GM10248 (cell line): ENCODE measurements around the gene PDGFD.

Experiments used
- CTCF ChIA-PET: fragments of 300-600 bp; sonication (Branson Sonifier 250); formaldehyde crosslinking; extraction: SDS; loops from one replicate; lab custom pipeline; 2021; ENCODE audit warnings: antibody characterized with exemption; lab: Yijun Ruan, JAX
- POLR2A ChIA-PET: fragments of 350-650 bp; sonication (Branson Sonifier 250); formaldehyde crosslinking; extraction: SDS; loops from one replicate; lab custom pipeline; 2020; ENCODE audit warnings: antibody characterized with exemption; lab: Yijun Ruan, JAX
- DNase-seq: peaks from one replicate; pipeline ENCODE4 v3.0.0; 2012; ENCODE audit errors: extremely low spot score
- CTCF ChIP-seq: IDR thresholded peaks from 2 replicates; pipeline ENCODE4 v1.5.1; 2012; ENCODE audit warnings: mild to moderate bottlenecking, low read depth; ENCODE audit errors: extremely low read depth, missing control alignments, control extremely low read depth

The PDGFD gene

GRCh38 chr11:103949781-103950180, 214.2 kb downstream of the PDGFD start:
- POLR2A ChIA-PET: no interaction called here
- TF ChIP-seq CTCF: no peak
- CTCF ChIA-PET: no interaction called here
- DNase-seq: no peak

GRCh38 chr11:103948187-103948763, 215.7 kb downstream of the PDGFD start:
- CTCF ChIA-PET: no interaction called here
- TF ChIP-seq CTCF: no peak
- POLR2A ChIA-PET: no interaction called here
- DNase-seq: no peak

DNA sequence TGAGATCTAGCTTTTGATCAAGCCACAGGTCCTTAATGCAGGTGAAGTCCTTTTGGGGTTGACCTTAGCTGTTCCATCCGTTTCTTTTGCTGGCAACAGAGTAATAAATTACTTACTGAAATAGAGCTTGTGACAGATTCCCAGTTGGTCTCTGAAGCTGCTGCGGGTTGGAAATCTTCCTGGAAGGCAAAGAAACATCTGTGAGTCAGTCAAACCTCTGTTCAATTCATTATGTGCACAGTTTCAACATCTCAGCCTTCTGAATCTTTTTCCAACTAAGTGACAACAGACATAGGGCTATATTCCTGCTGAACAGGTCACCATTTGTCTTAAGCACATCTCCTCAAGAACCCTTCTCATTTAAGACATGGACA, 216.4 kb downstream of the PDGFD start:
- CTCF ChIA-PET: no interaction called here
- DNase-seq: no peak
- no peak for TF ChIP-seq CTCF
- POLR2A ChIA-PET: no interaction called here

DNA sequence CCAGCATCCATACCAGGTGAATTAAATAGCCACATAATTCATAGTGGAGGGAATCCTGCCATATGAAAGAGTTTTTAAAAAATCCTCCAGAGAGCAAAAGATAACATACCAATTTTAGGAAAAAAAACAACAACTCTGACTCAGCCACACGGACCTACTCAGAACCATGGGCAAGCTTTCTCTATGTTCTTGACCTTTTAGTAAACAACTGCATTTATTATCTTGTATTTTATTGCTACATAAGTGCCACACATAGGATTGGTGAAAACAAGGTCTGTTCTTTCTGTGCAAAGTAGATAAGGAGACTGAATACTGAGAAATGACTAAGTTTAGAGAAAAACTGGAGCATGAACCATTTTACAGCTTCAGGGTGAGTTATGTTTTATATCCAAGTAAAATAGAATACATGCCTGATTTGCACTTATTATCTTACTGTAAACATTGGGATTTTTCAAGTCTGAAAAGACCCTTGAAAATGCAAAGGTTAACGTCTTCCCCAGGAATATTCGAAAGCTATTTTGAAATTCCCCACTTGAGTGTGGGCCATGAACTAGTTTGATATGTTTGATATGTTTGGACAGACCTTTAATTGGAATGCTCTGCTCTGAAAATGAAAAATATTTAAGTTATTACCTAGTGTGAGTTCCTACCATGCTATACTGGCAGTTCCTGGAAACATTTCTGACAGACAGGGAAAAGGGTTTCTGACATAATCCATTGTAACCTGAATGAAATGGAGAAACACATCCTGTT, 217.0 kb downstream of the PDGFD start:
- DNase-seq: no peak
- ChIA-PET CTCF (interaction anchor here (2.0 to 2.6 kb wide), 2 partner anchors 18 to 34 kb away, joined by 7 to 8 read pairs; no protein-coding TSS in a partner anchor), POLR2A (no interaction called here)
- no peak for TF ChIP-seq CTCF

- DNase-seq: no peak
- ChIA-PET CTCF (interaction anchor here (2.0 to 2.6 kb wide), 2 partner anchors 21 to 31 kb away, joined by 7 to 8 read pairs; no protein-coding TSS in a partner anchor), POLR2A (no interaction called here)
- no peak for TF ChIP-seq CTCF
Measured at GRCh38 chr11:103944251-103944940, 219.6 kb downstream of the PDGFD start.

DNA sequence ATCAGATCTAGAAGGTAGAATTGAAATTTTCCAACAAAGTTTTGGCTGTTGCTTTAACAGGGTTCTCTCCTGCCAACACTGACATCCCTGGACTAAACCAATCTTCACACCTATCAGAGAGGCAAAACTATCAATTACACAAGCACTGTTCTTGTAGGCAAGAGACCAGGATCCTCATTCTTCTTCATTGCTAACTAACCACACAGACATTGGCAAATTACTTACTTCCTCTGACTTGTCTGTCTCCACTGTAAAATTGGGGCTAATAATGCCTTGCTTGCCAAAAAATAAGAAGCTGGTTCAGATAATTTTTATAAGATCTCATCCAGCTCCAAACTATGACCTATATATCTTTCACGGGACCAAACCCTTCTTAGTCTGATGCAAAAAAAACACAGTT, 221.3 kb downstream of the PDGFD start:
- no peak for TF ChIP-seq CTCF
- ChIA-PET CTCF (no interaction called here), POLR2A (no interaction called here)
- DNase-seq: no peak
